Measurements from ENCODE around the gene PRKCH.

PRKCH gene

DNA sequence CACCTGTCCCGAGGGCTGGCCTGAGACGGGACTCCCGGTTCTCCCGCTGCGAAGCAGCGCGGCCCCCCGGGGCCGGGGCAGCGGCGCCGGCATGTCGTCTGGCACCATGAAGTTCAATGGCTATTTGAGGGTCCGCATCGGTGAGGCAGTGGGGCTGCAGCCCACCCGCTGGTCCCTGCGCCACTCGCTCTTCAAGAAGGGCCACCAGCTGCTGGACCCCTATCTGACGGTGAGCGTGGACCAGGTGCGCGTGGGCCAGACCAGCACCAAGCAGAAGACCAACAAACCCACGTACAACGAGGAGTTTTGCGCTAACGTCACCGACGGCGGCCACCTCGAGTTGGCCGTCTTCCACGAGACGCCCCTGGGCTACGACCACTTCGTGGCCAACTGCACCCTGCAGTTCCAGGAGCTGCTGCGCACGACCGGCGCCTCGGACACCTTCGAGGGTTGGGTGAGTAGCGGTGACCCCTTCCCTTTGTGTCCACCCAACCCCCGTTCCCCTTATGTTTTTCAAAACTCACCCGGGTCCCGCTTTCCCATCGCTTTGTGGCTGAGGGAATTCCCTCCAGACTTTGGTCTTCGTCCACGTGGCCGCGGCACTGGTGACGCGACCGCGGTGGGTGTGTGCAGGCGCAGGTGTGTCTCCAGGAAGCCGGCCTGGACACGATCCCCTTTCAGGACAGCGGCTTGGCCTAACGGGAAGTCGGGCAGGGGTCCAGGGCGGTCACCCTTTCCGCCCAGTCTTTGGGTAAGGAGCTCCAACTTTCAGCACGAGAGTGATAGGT, 826 bp downstream of the PRKCH start:
- H3K36me3 ChIP-seq (replicated peaks; ENCODE audit: low read depth, low read length) = no peaks in the 10 kb centered on the region
- no peaks in the 10 kb centered on the region for H4K20me1 ChIP-seq (ENCODE audit: insufficient read depth, low read length)
- H3K79me2 ChIP-seq (ENCODE audit: low read length) = no peaks in the 10 kb centered on the region
- no peak overlapping the region for H3K4me2 ChIP-seq (ENCODE audit: low read length)
- H3K4me1 ChIP-seq (ENCODE audit: low read length) = no peaks in the 10 kb centered on the region
- H3K9me3 ChIP-seq (ENCODE audit: insufficient read depth, low read length) = no peaks in the 10 kb centered on the region
- H2AFZ ChIP-seq (ENCODE audit: low read depth, low read length) = no peak overlapping the region
- H3K27ac ChIP-seq (ENCODE audit: low read length) = no peak overlapping the region
- TF ChIP-seq, protein P1, sequence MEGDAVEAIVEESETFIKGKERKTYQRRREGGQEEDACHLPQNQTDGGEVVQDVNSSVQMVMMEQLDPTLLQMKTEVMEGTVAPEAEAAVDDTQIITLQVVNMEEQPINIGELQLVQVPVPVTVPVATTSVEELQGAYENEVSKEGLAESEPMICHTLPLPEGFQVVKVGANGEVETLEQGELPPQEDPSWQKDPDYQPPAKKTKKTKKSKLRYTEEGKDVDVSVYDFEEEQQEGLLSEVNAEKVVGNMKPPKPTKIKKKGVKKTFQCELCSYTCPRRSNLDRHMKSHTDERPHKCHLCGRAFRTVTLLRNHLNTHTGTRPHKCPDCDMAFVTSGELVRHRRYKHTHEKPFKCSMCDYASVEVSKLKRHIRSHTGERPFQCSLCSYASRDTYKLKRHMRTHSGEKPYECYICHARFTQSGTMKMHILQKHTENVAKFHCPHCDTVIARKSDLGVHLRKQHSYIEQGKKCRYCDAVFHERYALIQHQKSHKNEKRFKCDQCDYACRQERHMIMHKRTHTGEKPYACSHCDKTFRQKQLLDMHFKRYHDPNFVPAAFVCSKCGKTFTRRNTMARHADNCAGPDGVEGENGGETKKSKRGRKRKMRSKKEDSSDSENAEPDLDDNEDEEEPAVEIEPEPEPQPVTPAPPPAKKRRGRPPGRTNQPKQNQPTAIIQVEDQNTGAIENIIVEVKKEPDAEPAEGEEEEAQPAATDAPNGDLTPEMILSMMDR (IDR thresholded peaks at IDR 0.05; ENCODE audit: low read depth, low read length) = no peak
- TF ChIP-seq EZH2phosphoT487 (IDR thresholded peaks at IDR 0.05; ENCODE audit: low read depth) = no peak
- no peak overlapping the region for H3K4me3 ChIP-seq (ENCODE audit: low read length)
- H3K27me3 ChIP-seq (ENCODE audit: low read depth, low read length) = peaks cover 3% of the 10 kb centered on the region; the same call in 1 of the 2 replicates
- no peak overlapping the region for H3K9ac ChIP-seq (ENCODE audit: low read length)

DNA sequence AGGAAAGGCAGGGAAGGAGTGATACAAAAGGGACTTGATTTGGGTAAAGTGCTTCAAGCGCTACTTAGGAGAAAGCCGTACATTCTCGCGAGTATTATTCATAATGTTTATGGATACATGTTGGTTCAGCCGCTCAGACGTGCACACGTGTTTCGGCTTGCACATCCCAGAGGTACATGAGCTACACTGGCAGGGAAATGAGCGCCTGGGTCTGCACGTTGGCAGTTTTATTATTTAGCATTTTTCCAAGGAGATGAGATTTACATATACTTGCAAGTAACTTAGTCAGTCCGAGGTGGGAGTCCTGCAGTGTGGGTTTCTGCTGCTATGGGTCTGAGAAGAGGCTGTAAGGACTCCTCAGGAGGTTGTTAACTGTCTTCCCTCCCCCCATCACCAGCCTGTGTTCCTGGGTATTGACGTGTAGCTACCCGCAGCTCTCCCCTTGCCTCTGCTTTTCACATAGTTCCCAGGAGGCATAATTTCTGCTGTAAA, 1.5 kb downstream of the PRKCH start:
- Histone ChIP-seq H3K9ac (ENCODE audit: low read length) (no peak overlapping the region), H2AFZ (ENCODE audit: low read depth, low read length) (no peak overlapping the region), H3K27ac (ENCODE audit: low read length) (no peak overlapping the region), H3K27me3 (ENCODE audit: low read depth, low read length) (peaks cover 3% of the 10 kb centered on the region; the same call in 1 of the 2 replicates), H3K4me3 (ENCODE audit: low read length) (no peak overlapping the region), H3K9me3 (ENCODE audit: insufficient read depth, low read length) (no peaks in the 10 kb centered on the region), H3K4me1 (ENCODE audit: low read length) (no peaks in the 10 kb centered on the region), H3K4me2 (ENCODE audit: low read length) (no peak overlapping the region), H4K20me1 (ENCODE audit: insufficient read depth, low read length) (no peaks in the 10 kb centered on the region), H3K36me3 (replicated peaks; ENCODE audit: low read depth, low read length) (no peaks in the 10 kb centered on the region), H3K79me2 (ENCODE audit: low read length) (no peaks in the 10 kb centered on the region)
- TF ChIP-seq EZH2phosphoT487 (IDR thresholded peaks at IDR 0.05; ENCODE audit: low read depth) = no peak
- TF ChIP-seq, protein P1 (IDR thresholded peaks at IDR 0.05; ENCODE audit: low read depth, low read length) = no peak

DNA sequence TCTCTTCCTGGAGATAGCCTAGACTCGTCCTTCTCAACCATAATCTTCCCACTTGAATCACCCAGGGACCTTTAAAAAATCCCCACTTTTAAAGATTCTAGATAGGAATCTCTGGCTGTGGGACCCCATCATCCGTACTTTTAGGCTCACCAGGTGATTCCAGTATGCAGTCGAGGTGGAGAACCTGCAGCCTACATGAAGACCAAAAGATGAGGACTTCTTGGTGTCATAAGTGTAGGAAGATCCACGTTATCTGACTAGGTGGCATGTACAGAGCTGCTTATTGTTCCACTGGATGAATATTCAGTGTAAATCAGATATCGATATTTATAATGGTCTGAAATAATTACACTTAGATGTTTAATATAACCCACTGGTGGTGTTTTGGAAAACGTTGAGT, 2.6 kb downstream of the PRKCH start:
- H3K4me1 ChIP-seq (ENCODE audit: low read length) = peaks cover 3% of the 10 kb centered on the region; the same call in 1 of the 2 replicates
- no peaks in the 10 kb centered on the region for H3K79me2 ChIP-seq (ENCODE audit: low read length)
- no peaks in the 10 kb centered on the region for H4K20me1 ChIP-seq (ENCODE audit: insufficient read depth, low read length)
- no peak overlapping the region for H3K9ac ChIP-seq (ENCODE audit: low read length)
- H3K27me3 ChIP-seq (ENCODE audit: low read depth, low read length) = peaks cover 3% of the 10 kb centered on the region; the same call in 1 of the 2 replicates
- H3K4me2 ChIP-seq (ENCODE audit: low read length) = no peak overlapping the region
- no peak overlapping the region for H2AFZ ChIP-seq (ENCODE audit: low read depth, low read length)
- H3K9me3 ChIP-seq (ENCODE audit: insufficient read depth, low read length) = no peaks in the 10 kb centered on the region
- H3K4me3 ChIP-seq (ENCODE audit: low read length) = no peak overlapping the region
- TF ChIP-seq EZH2phosphoT487 (IDR thresholded peaks at IDR 0.05; ENCODE audit: low read depth) = no peak
- TF ChIP-seq, protein P1 (IDR thresholded peaks at IDR 0.05; ENCODE audit: low read depth, low read length) = no peak
- H3K36me3 ChIP-seq (replicated peaks; ENCODE audit: low read depth, low read length) = no peaks in the 10 kb centered on the region
- no peak overlapping the region for H3K27ac ChIP-seq (ENCODE audit: low read length)

DNA sequence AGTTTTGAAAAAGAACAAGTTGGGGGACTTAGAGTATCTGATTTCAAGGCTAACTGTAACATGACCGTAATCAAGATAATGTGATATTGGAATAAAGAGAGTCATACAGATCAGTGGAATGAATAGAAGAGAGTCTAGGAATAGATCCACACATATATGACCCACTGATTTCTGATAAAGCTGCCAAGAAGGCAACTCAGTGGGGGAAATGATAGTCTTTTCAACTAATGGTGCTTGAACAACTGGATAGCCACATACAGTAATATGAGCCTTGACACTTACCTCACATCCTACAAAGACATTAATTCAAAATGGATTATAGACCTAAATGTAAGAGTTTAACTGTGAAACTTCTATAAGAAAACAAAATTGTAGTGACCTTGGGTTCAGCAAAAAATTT, 3.8 kb downstream of the PRKCH start:
- Histone ChIP-seq H2AFZ (ENCODE audit: low read depth, low read length) (no peak overlapping the region), H4K20me1 (ENCODE audit: insufficient read depth, low read length) (no peaks in the 10 kb centered on the region), H3K9ac (ENCODE audit: low read length) (no peak overlapping the region), H3K36me3 (replicated peaks; ENCODE audit: low read depth, low read length) (no peaks in the 10 kb centered on the region), H3K4me3 (ENCODE audit: low read length) (no peak overlapping the region), H3K4me1 (ENCODE audit: low read length) (peaks cover 15% of the 10 kb centered on the region), H3K9me3 (ENCODE audit: insufficient read depth, low read length) (no peaks in the 10 kb centered on the region), H3K79me2 (ENCODE audit: low read length) (no peaks in the 10 kb centered on the region), H3K4me2 (ENCODE audit: low read length) (no peak overlapping the region), H3K27me3 (ENCODE audit: low read depth, low read length) (peaks cover 3% of the 10 kb centered on the region; the same call in 1 of the 2 replicates), H3K27ac (ENCODE audit: low read length) (no peak overlapping the region)
- TF ChIP-seq, protein P1 (IDR thresholded peaks at IDR 0.05; ENCODE audit: low read depth, low read length) = no peak
- TF ChIP-seq EZH2phosphoT487 (IDR thresholded peaks at IDR 0.05; ENCODE audit: low read depth) = no peak
